ENCODE results near the gene SELENON.

SELENON gene

GRCh38 chr1:25813071-25813733 is 13.2 kb downstream of the SELENON start:
- DNase-seq (ENCODE audit: extremely low read depth, low read depth), result no peak
- TF ChIP-seq CTCF (IDR thresholded peaks at IDR 0.05; ENCODE audit: low read depth, low read length), result no peak

- no peak for TF ChIP-seq CTCF (IDR thresholded peaks at IDR 0.05; ENCODE audit: low read depth, low read length)
- no peak for DNase-seq (ENCODE audit: extremely low read depth, low read depth)
Measured at GRCh38 chr1:25813734-25814471, 13.9 kb downstream of the SELENON start.

GRCh38 chr1:25814549-25815087 is 14.6 kb downstream of the SELENON start:
- TF ChIP-seq CTCF (IDR thresholded peaks at IDR 0.05; ENCODE audit: low read depth, low read length), result no peak
- DNase-seq (ENCODE audit: extremely low read depth, low read depth), result no peak

GRCh38 chr1:25815208-25816111 is 15.5 kb downstream of the SELENON start:
- TF ChIP-seq CTCF (IDR thresholded peaks at IDR 0.05; ENCODE audit: low read depth, low read length), result no peak
- no peak for DNase-seq (ENCODE audit: extremely low read depth, low read depth)

GRCh38 chr1:25816112-25816718 is 16.2 kb downstream of the SELENON start:
- no peak for TF ChIP-seq CTCF (IDR thresholded peaks at IDR 0.05; ENCODE audit: low read depth, low read length)
- DNase-seq (ENCODE audit: extremely low read depth, low read depth), result no peak

- TF ChIP-seq CTCF (IDR thresholded peaks at IDR 0.05; ENCODE audit: low read depth, low read length), result no peak
- no peak for DNase-seq (ENCODE audit: extremely low read depth, low read depth)
Measured at GRCh38 chr1:25817840-25818501, 18.0 kb downstream of the SELENON start.
